ENCODE data around the gene CRISPLD2. TPM values are rescaled to one million over a fixed set of nuclear protein-coding genes. Genes with fewer than 3 reads are reported as not detected.

The CRISPLD2 gene
- total and polyA plus RNA-seq, 9 of the 15 experiments (the other 6 are each of a cell fraction or from before 2014, with no cell fraction given), result 0.03 to 0.24 (median 0.04) TPM; not detected in 4

DNA sequence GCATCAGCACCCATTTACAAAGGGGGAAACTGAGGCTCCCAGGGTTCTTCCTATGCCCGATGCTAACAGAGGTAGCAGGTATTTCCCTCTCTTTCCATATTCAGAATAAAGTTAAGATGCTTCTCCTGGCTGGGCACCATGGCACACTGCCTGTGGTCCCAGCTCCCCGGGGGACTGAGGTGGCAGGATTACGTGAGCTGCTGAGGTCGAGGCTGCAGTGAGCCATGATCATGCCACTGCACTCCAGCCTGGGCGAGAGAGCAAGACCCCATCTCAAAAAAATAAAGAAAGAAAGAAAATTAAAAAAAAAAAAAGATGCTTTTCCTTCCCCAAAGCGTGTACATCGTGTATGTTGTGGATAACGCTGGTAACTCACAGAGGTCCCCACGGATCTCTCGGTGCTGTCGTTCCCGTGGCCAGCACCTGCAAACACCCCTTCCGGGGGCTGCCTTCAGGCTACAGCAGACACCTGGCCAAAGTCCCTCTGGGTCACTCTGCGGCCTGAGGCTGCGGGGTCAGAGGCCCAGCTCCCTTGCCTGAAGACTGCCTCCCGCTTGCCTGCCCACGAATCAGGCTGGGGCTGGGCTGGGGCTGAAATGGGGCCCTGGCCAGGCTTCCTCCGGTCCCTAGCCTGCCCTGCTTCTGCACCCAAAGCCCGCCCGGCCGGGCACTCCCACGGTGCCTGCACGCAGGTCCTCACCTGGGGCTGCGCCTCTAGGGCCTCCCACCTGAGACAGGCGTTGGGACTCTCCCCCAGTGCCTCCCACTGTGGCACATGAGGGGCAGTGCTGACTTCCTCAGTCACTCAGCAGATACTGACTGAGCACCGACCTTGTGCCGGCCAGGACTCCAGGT is 128.4 kb downstream of the CRISPLD2 start:
- TF ChIP-seq NFIX (CRISPR knock-in tag; IDR thresholded peaks at IDR 0.05; ENCODE audit: low read depth), result no peak
- TF ChIP-seq, protein P1, sequence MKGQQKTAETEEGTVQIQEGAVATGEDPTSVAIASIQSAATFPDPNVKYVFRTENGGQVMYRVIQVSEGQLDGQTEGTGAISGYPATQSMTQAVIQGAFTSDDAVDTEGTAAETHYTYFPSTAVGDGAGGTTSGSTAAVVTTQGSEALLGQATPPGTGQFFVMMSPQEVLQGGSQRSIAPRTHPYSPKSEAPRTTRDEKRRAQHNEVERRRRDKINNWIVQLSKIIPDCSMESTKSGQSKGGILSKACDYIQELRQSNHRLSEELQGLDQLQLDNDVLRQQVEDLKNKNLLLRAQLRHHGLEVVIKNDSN (CRISPR knock-in tag; IDR thresholded peaks at IDR 0.05), result peak; percentile 22; the same call in 1 of the 2 replicates
- ATAC-seq (no peak), FAIRE-seq (no peak), DNase-seq (ENCODE audit: extremely low read depth in 1 of 4, low spot score in 3 of 4) (no peak)
- Histone ChIP-seq H3K9me1 (ENCODE audit: control insufficient read depth, insufficient read depth, low read length) (peaks cover 4% of the 10 kb centered on the region), H3K36me3 (ENCODE audit: control insufficient read depth, insufficient read depth, low read length) (no peaks in the 10 kb centered on the region), H3K79me2 (ENCODE audit: control insufficient read depth, insufficient read depth, low read length) (no peaks in the 10 kb centered on the region), H3K4me3 (no peak overlapping the region), H3K4me1 (replicated peaks in 1 of 2; ENCODE audit: control insufficient read depth in 2 of 2, insufficient read depth in 2 of 2, low read length in 2 of 2) (peaks cover 15 to 40% of the 10 kb centered on the region in 2 experiments), H3K4me2 (ENCODE audit: insufficient read depth, low read length) (no peak overlapping the region), H3K27me3 (ENCODE audit: control insufficient read depth in 2 of 2, insufficient read depth in 2 of 2, low read length in 2 of 2) (no peaks in the 10 kb centered on the region), H3K27ac (ENCODE audit: extremely low read depth, low read depth, low read length) (no peak overlapping the region), H3K9me3 (replicated peaks; ENCODE audit: control insufficient read depth, insufficient read depth, low read depth, low read length) (0 out of 2 replicates have a peak, but pooled peaks cover 2% of the 10 kb centered on the region), H4K20me1 (replicated peaks; ENCODE audit: control insufficient read depth, insufficient read depth, low read length) (peaks cover 4% of the 10 kb centered on the region), H2AFZ (ENCODE audit: low read depth, low read length) (no peak overlapping the region), H3K9ac (ENCODE audit: insufficient read depth in 1 of 2, low read depth in 2 of 2, low read length in 2 of 2) (peak overlapping the region in 1 of 2 experiments; percentile 57; a peak in 1 of 4 replicates)
- WGBS (ENCODE audit: insufficient coverage, low coverage, missing lambda C conversion rate), result 58% methylated on average over 24 of the region's 27 CpGs
- in situ Hi-C loops (cut with MboI), result no loop called here
- intact Hi-C loops (cut with micrococcal nuclease), result no loop called here
- BruUV-seq (replicated peaks), result no TSS peak
- POLR2A ChIA-PET, result no interaction called here
- CTCF ChIA-PET (ENCODE audit: low intra/inter-chr PET ratio), result no interaction called here
